Naive B cell (primary cell): ENCODE data around the gene TTLL3. TPM values are rescaled to one million over a fixed set of nuclear protein-coding genes. Genes with fewer than 3 reads are reported as not detected.

ENCODE experiments used
- ATAC-seq, 2 donors: fragments of 150-1000 bp; cut with Tn5 transposase; 2 replicates each; pipeline ENCODE4 v1.10.0; 2021; ENCODE audit warnings: low read depth in 2 of 2, mild to moderate bottlenecking in 2 of 2, moderate library complexity in 2 of 2
- DNase-seq: peaks from one replicate; pipeline ENCODE4 v3.0.0; 2022
- H3K27ac Mint-ChIP-seq, 6 donors: one replicate each; pipeline ENCODE4 v1.8.0; 2020 to 2022; ENCODE audit warnings: mild to moderate bottlenecking in 6 of 6, mixed read lengths in 6 of 6, moderate library complexity in 5 of 6, inconsistent platforms in 2 of 6
- H3K27me3 Mint-ChIP-seq, 3 donors: one replicate each; pipeline ENCODE4 v1.8.0; 2021 to 2022; ENCODE audit warnings: mixed read lengths in 3 of 3, mild to moderate bottlenecking in 1 of 3
- H3K36me3 Mint-ChIP-seq, 2 donors: one replicate each; pipeline ENCODE4 v1.8.0; 2020 to 2022; ENCODE audit warnings: mixed read lengths in 2 of 2, inconsistent platforms in 1 of 2, mild to moderate bottlenecking in 1 of 2
- H3K4me1 Mint-ChIP-seq, 3 donors: one replicate each; pipeline ENCODE4 v1.8.0; 2020 to 2022; ENCODE audit warnings: mixed read lengths in 3 of 3, inconsistent platforms in 1 of 3, mild to moderate bottlenecking in 1 of 3, moderate library complexity in 1 of 3
- H3K4me3 Mint-ChIP-seq, 8 donors: one replicate each; pipeline ENCODE4 v1.8.0; 2020 to 2022; ENCODE audit warnings: mild to moderate bottlenecking in 8 of 8, mixed read lengths in 8 of 8, moderate library complexity in 8 of 8, inconsistent platforms in 2 of 8
- H3K9me3 Mint-ChIP-seq, 7 donors: one replicate each; pipeline ENCODE4 v1.8.0; 2020 to 2022; ENCODE audit warnings: mixed read lengths in 7 of 7, mild to moderate bottlenecking in 5 of 7, inconsistent platforms in 2 of 7, moderate library complexity in 1 of 7
- polyA plus RNA-seq, 6 donors: library from polyadenylated mRNA; unstranded; fragments of 300-500 nt; fragmentation: Illumina TruSeq; gene quantifications; one replicate each; pipeline ENCODE4 v1.2.3, GENCODE V29; 2021; ENCODE audit warnings: low read depth in 6 of 6

Gene TTLL3
- polyA plus RNA-seq, 6 donors from 2014 or later: 2.7 to 7.6 (median 3.4) TPM; not detected in 1

DNA sequence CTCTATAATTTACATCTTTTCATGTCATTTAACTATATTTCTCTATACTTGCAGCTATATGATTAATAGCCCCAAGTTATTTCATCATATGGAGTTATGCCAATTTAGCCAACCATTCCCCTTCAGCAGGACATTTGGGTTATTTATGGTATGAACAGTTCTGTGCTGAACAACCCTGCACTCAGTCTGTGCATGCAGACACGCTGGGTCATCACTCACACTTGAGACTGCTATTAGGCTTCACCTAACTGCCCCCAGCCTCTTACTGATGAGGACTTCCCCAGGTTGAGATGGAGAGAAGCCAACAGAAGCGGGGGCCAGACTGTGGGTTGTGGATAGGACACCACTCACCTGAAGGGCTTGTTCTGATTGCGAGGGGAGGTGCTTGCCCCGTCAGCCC is 25.1 kb upstream of the TTLL3 start:
- ATAC-seq: no peak
- H3K4me1 Mint-ChIP-seq: peaks cover 40 to 47% (median 43%) of the 10 kb centered on the region in 3 donors
- H3K9me3 Mint-ChIP-seq: no peaks in the 10 kb centered on the region
- H3K4me3 Mint-ChIP-seq: no peak overlapping the region
- peaks cover 33 to 34% of the 10 kb centered on the region in 2 donors for H3K36me3 Mint-ChIP-seq
- no peak overlapping the region for H3K27ac Mint-ChIP-seq
- no peaks in the 10 kb centered on the region for H3K27me3 Mint-ChIP-seq
- no peak for DNase-seq

DNA sequence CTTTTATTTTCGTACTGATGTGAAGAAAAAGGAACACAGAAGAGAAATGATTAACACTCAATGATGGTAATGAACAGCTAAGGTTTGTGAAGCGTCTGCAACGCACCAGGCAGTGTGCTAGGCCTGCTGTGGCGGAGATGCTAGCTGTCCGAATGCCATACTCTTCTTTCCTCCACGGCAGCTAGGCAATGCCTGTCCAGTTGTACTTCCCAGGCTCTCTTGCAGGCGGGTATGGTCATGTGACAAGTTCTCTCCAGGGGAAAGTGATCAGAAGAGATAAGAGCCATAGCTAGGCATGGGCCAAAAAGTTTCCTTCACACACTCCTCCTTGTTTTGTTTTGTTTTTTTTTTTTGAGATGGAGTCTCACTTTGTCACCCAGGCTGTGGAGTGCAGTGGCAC is 24.5 kb upstream of the TTLL3 start:
- Mint-ChIP-seq H3K4me3 (peak overlapping the region in 1 of 8 donors; percentile 27), H3K9me3 (no peaks in the 10 kb centered on the region), H3K27ac (no peak overlapping the region), H3K36me3 (peaks cover 38 to 40% of the 10 kb centered on the region in 2 donors), H3K27me3 (no peaks in the 10 kb centered on the region), H3K4me1 (peaks cover 39 to 47% (median 43%) of the 10 kb centered on the region in 3 donors)
- DNase-seq: no peak
- ATAC-seq: no peak

DNA sequence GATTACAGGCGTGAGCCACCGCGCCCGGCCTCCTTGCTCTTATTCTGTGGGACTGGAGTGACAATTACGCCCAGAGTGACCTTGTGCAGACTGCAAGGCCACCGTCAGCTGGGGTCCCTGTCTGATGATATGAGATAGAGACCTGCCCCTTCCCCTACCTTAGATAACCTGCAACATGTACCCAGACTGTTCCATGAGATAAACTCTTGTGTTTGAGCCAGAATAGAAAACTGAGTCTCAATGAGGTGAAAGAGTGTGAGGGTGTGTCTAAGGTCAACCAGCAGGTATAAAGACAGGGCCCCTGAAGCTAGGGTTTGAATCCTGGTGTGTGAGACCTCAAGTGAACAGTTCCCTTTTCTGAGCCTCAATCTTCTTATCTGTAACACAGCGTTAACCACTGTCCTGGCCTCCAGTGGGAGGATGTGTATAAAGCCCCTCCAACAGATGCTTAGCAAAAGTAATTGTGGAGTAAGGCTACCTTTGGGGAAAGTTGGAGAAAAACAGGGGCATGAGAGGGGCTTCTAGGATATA is 23.8 kb upstream of the TTLL3 start:
- Mint-ChIP-seq H3K27ac (peak overlapping the region in 2 of 6 donors; percentile 59 to 62), H3K4me1 (peaks cover 37 to 47% (median 43%) of the 10 kb centered on the region in 3 donors), H3K36me3 (peaks cover 38 to 41% of the 10 kb centered on the region in 2 donors), H3K4me3 (no peak overlapping the region), H3K27me3 (no peaks in the 10 kb centered on the region), H3K9me3 (no peaks in the 10 kb centered on the region)
- ATAC-seq: no peak
- DNase-seq: no peak

DNA sequence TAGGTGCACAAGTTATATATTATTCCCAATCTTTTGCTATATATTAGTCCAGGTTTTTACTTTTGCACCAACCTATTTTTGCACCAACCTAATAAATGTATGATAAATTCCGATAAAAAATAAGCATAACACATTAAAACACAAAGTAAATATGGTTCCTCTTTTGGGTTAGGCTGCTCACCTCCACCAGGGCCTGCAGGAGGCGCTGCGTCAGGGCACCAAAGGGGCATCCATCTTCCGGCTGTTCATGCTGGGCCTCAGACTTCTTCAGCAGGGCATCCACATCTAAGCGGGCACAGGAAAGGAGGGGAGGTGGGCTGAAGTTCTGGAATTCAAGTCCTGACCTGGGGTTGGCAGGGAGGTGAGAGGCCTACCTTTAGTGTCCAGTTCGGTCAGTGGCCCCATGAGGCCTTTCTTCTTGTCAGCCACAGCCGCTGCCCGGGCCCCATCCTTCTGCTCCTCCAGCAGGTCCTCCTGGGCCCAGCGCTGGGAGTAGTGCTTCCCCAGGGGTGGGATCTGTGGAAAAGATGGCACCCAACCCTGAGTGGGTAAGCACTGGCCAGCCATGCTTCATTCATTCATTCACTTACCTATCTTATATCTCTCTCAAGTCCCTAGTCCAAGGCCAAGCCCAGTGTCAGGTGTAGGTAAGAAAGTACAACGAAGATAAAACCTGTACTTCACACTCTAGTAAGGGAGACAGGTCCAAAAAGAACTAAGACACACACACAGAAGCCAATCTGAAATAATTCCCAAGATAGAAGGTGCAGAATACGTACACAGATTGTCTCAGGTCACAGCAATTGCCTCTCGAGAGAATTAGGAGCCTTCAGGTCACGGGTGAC is 23.0 kb upstream of the TTLL3 start:
- H3K4me1 Mint-ChIP-seq: peaks cover 38 to 47% (median 41%) of the 10 kb centered on the region in 3 donors
- no peak for DNase-seq
- no peaks in the 10 kb centered on the region for H3K9me3 Mint-ChIP-seq
- ATAC-seq: no peak
- H3K27ac Mint-ChIP-seq: peak overlapping the region in 2 of 6 donors; percentile 32 to 49
- H3K36me3 Mint-ChIP-seq: peaks cover 38 to 41% of the 10 kb centered on the region in 2 donors
- peak overlapping the region in 1 of 8 donors; percentile 2 for H3K4me3 Mint-ChIP-seq
- no peaks in the 10 kb centered on the region for H3K27me3 Mint-ChIP-seq

DNA sequence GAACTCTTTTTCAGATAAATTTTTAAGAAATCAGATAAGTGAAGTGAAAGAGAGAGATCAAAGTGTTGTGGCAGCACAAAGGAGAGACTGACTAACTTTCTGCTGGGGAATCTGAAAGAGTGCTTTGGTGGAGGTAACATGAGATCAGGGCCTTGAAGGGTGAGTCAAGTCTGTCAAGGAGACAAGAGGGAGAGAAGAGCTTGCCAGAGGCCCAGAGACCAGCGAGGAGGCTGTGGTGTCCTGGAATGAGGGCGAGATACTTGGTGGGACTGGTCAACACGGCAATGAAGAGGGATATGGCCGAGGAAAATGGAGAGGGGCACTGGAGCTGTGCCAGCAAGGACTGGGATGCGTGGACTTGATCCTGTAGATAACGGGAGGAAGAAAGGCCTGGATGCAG is 22.3 kb upstream of the TTLL3 start:
- Mint-ChIP-seq H3K9me3 (no peaks in the 10 kb centered on the region), H3K4me3 (peak overlapping the region in 1 of 8 donors; percentile 2), H3K27me3 (no peaks in the 10 kb centered on the region), H3K27ac (peak overlapping the region in 3 of 6 donors; percentile 22 to 55 (median 32)), H3K4me1 (peaks cover 34 to 41% (median 35%) of the 10 kb centered on the region in 3 donors), H3K36me3 (peaks cover 38 to 41% of the 10 kb centered on the region in 2 donors)
- ATAC-seq (no peak), DNase-seq (no peak)

DNA sequence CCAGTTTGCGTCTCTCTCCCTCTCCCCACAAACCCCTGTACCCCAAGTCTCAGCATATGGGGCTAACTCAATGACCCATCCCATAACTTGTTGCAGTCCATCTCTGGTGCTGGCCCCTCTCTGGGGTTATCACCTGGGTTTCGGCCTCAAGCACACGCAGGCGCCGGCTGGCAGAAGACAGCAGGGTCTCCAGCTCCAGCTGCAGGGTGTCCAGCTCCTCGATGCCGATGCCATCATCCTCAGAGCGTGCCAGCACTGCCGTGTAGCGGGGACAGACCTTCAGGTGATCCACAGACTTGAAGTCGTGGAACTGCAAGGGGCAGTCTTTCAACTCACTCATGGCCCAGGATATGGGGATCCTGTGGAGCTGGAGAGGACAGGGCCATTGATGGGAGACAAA is 18.9 kb upstream of the TTLL3 start:
- peak overlapping the region in 1 of 6 donors; percentile 10 for H3K27ac Mint-ChIP-seq
- peaks cover 56 to 65% (median 59%) of the 10 kb centered on the region in 3 donors for H3K4me1 Mint-ChIP-seq
- peaks cover 35 to 41% of the 10 kb centered on the region in 2 donors for H3K36me3 Mint-ChIP-seq

DNA sequence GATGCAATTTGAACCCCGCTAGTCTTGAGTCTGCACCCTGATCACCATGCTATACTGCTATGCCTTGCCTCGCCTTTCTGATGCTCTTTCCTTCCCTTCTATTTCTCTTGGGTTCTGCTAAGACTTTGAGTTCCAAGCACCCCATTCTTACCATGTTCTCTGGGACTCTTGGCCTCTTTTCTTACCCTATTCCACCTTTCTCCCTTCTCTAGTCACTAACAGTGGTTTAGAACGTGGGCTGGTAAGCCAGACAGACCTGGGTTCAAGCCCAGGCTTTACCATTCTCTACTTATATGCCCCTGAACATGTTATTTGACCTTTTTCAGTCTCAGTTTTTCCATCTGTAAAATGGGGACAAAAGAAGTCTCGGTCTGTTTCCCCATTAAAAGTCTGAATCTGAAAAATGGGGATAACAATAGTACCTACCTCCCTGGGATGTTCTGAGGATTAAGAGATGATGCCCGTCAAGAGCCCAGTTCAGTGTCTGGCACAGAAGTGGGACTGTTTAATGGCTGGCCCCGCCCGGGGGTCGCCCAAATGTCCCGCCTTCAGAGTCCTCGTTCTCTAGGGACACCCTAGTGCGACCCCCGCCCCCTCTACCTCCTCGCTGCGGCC is 18.2 kb upstream of the TTLL3 start:
- no peak for ATAC-seq
- H3K36me3 Mint-ChIP-seq: peaks cover 27 to 33% of the 10 kb centered on the region in 2 donors
- H3K9me3 Mint-ChIP-seq: no peaks in the 10 kb centered on the region
- DNase-seq: no peak
- peak overlapping the region; percentile 94 to 100 (median 97) for H3K4me3 Mint-ChIP-seq
- peak overlapping the region; percentile 90 to 100 (median 99) for H3K27ac Mint-ChIP-seq
- H3K27me3 Mint-ChIP-seq: no peaks in the 10 kb centered on the region
- H3K4me1 Mint-ChIP-seq: peaks cover 59 to 67% (median 65%) of the 10 kb centered on the region in 3 donors

More for the DNA sequence above, 18.9 kb upstream of the TTLL3 start:
- ATAC-seq (no peak), DNase-seq (no peak)
- Mint-ChIP-seq H3K9me3 (no peaks in the 10 kb centered on the region), H3K27me3 (no peaks in the 10 kb centered on the region), H3K4me3 (peak overlapping the region; percentile 42 to 100 (median 95))

DNA sequence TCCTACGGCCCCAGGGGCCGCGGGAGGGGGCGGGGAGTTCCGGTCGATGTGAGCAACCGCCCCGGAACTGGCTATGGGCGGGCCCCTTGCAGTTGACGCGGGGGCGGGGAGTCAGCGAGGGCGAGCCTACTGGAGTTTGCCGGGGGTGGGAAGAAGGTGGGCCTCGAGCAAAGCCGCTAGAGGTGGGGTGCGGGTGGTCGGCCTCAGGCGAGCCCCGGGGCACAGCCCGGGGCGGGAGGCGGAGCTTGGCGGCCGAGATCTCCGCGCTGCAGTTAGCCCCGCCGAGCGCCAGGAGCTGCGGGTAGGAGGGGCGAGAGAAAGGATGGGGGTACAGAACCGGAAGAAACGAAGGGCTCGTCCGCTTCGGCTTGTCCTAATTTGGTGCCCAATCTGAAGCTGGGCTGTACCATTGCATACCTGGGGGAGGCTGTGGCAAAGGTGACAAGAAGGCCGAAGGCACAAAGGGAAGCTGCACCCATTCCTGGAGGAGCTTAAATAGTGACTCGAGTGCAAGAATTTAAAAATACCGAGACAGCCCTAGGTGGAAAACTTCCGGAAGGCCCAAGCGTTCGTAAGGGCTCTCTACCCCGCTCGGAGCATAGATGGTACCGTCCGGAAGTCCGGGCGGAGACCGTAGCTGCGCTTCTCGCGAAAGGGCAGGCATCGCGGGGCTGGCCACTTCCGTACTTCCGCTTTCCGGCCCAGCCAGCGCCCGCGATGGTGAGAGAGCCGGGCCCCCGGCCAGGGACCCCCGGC is 17.5 kb upstream of the TTLL3 start, which contains the start of the genes ARPC4 and TADA3:
Gene ARPC4, plus strand, starts transcription at position 678 of the 756 bp plus-strand sequence. Its CDS starts 40 bp downstream, at position 718.
Gene TADA3, minus strand, starts transcription at position 69 of the 756 bp plus-strand sequence. CDS start 1,007 bp downstream, outside the sequence.
- Mint-ChIP-seq H3K27me3 (no peaks in the 10 kb centered on the region), H3K4me3 (peak within 1 kb of the TSS; percentile 94 to 100 (median 97)), H3K9me3 (no peaks in the 10 kb centered on the region), H3K27ac (peak within 1 kb of the TSS; percentile 97 to 100 (median 100)), H3K36me3 (peaks cover 29 to 30% of the 10 kb centered on the region in 2 donors), H3K4me1 (peaks cover 62 to 71% (median 65%) of the 10 kb centered on the region in 3 donors)
- ATAC-seq: peak; percentile 71 to 74
- peak; percentile 95 for DNase-seq

DNA sequence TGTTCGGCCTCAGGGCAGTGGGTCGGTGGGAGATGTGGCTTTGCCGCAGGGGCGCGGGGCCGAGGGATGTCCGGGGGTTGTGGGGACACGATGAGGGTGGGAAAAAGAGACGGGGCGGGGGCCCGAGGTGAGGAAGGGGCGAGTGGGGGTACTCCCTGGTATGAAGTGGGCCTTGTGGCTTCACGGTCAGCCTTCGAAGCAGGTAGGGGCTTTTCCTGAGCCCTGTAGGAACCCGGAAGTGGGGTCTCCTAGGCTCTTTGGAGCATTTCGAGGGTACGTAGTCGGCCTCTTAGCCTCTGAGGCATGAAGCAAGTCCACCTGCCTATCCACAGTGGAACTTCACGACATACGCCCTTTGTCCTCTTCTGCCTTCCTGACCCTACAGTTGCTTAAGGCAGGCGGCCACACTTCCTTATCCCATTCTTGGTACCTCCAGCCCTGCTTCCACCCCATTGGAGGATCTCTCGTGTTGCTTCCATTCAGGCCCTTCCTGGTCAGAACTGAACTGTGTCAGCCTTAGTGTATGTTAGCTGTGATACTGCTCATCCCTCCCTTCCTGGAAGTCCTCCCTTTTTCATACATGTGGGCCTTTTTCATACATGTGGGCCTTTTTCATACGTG is 16.8 kb upstream of the TTLL3 start:
- Mint-ChIP-seq H3K4me3 (peak overlapping the region; percentile 94 to 100 (median 97)), H3K36me3 (peaks cover 24 to 25% of the 10 kb centered on the region in 2 donors), H3K4me1 (peaks cover 59 to 74% (median 62%) of the 10 kb centered on the region in 3 donors), H3K27me3 (no peaks in the 10 kb centered on the region), H3K9me3 (no peaks in the 10 kb centered on the region), H3K27ac (peak overlapping the region; percentile 97 to 100 (median 100))
- no peak for ATAC-seq
- no peak for DNase-seq

DNA sequence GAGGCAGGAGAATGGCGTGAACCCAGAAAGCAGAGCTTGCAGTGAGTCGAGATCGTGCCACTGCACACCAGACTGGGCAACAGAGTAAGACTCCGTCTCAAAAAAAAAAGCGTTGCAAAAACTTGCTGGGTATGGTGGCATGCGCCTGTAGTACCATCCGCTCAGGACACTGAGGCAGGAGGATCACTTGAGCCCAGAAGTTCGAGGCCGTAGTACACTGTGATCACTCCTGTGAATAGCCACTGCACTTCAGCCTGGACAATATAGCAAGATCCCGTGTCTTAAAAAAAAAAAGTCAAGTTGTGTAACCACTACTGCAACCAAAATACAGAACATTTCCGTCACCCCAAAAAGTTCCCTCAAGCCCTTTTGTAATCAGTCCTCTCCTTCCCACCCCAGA is 15.7 kb upstream of the TTLL3 start:
- Mint-ChIP-seq H3K9me3 (no peaks in the 10 kb centered on the region), H3K4me1 (peaks cover 55 to 73% (median 57%) of the 10 kb centered on the region in 3 donors), H3K4me3 (peak overlapping the region; percentile 94 to 100 (median 97)), H3K27ac (peak overlapping the region in 5 of 6 donors; percentile 86 to 99 (median 93)), H3K27me3 (no peaks in the 10 kb centered on the region), H3K36me3 (peaks cover 18 to 21% of the 10 kb centered on the region in 2 donors)
- ATAC-seq (no peak), DNase-seq (no peak)

DNA sequence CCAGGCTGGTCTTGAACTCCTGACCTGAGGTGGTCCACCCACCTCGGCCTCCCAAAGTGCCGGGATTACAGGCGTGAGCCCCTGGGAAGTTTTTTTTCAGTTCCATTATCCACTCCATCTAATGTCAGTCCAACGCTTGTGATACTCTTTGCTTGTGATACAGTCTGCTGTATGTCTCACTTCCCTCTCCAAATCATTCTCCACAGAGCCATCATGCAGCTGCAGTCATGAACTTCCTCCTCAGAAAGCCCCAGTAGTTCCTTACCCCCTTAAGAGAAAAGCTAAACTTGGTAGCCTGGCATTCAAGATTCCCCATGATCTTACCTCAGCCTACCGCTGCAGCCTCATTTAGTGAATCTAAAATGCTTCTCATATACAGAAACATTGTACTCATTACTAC is 14.9 kb upstream of the TTLL3 start:
- peak overlapping the region; percentile 77 to 100 (median 95) for H3K4me3 Mint-ChIP-seq
- peaks cover 12 to 13% of the 10 kb centered on the region in 2 donors for H3K36me3 Mint-ChIP-seq
- peak overlapping the region; percentile 86 to 99 (median 90) for H3K27ac Mint-ChIP-seq
- H3K9me3 Mint-ChIP-seq: no peaks in the 10 kb centered on the region
- DNase-seq: peak; percentile 75
- no peaks in the 10 kb centered on the region for H3K27me3 Mint-ChIP-seq
- peak; percentile 63 to 65 for ATAC-seq
- peaks cover 51 to 71% (median 53%) of the 10 kb centered on the region in 3 donors for H3K4me1 Mint-ChIP-seq

DNA sequence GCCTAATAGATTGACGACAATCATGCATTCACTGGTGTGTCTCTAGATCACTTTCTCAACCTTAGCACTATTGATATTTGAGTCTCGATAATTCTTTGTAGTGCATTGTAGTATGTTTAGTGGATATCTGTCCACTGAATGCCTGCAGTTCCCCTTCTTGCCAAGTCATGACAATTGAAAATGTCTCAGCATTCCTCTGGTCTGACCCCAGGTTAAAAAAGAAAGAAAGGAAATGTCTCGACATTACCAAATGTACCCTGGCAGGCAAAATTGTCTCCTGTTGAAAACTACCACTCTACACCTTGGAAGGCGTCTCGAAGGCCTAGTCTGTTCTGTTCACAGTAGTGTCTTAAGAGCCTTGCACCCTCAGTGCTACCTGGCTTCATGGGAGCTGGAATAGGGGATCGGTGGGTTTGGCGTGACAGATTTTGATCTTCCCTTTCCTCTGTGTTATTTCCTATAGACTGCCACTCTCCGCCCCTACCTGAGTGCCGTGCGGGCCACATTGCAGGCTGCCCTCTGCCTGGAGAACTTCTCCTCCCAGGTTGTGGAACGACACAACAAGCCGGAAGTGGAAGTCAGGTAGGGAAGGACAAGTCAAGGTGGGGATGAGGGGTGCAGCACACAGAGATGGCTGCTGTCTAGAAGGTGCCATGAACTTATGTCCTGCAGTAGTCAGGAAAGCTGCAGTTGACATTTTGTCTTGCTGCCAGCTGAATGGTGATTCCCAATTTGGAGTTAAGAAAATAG is 12.7 kb upstream of the TTLL3 start:
- Mint-ChIP-seq H3K36me3 (peaks cover 7 to 10% of the 10 kb centered on the region in 2 donors), H3K27ac (peak overlapping the region; percentile 12 to 99 (median 66)), H3K4me1 (peaks cover 35 to 54% (median 37%) of the 10 kb centered on the region in 3 donors), H3K4me3 (peak overlapping the region in 2 of 8 donors; percentile 6 to 43), H3K27me3 (no peaks in the 10 kb centered on the region), H3K9me3 (no peaks in the 10 kb centered on the region)
- ATAC-seq: no peak
- DNase-seq: no peak
